Measurements from ENCODE around the gene CPSF7.
A peak's percentile ranks its signal among the peaks of the same experiment; 100 is the strongest.

GRCh38 chr11:61378713-61379313 is 51.0 kb downstream of the CPSF7 start:
- no peak for TF ChIP-seq POLR2A (IDR thresholded peaks at IDR 0.05; ENCODE audit: low read depth)
- TF ChIP-seq, protein P1, sequence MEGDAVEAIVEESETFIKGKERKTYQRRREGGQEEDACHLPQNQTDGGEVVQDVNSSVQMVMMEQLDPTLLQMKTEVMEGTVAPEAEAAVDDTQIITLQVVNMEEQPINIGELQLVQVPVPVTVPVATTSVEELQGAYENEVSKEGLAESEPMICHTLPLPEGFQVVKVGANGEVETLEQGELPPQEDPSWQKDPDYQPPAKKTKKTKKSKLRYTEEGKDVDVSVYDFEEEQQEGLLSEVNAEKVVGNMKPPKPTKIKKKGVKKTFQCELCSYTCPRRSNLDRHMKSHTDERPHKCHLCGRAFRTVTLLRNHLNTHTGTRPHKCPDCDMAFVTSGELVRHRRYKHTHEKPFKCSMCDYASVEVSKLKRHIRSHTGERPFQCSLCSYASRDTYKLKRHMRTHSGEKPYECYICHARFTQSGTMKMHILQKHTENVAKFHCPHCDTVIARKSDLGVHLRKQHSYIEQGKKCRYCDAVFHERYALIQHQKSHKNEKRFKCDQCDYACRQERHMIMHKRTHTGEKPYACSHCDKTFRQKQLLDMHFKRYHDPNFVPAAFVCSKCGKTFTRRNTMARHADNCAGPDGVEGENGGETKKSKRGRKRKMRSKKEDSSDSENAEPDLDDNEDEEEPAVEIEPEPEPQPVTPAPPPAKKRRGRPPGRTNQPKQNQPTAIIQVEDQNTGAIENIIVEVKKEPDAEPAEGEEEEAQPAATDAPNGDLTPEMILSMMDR (IDR thresholded peaks at IDR 0.05) = no peak
- no peak for TF ChIP-seq EP300 (IDR thresholded peaks at IDR 0.05)
- peak; percentile 30 to 44 for TF ChIP-seq POLR2AphosphoS5 (IDR thresholded peaks at IDR 0.05)
